ENCODE measurements around the gene LAMB1.

LAMB1 gene

DNA sequence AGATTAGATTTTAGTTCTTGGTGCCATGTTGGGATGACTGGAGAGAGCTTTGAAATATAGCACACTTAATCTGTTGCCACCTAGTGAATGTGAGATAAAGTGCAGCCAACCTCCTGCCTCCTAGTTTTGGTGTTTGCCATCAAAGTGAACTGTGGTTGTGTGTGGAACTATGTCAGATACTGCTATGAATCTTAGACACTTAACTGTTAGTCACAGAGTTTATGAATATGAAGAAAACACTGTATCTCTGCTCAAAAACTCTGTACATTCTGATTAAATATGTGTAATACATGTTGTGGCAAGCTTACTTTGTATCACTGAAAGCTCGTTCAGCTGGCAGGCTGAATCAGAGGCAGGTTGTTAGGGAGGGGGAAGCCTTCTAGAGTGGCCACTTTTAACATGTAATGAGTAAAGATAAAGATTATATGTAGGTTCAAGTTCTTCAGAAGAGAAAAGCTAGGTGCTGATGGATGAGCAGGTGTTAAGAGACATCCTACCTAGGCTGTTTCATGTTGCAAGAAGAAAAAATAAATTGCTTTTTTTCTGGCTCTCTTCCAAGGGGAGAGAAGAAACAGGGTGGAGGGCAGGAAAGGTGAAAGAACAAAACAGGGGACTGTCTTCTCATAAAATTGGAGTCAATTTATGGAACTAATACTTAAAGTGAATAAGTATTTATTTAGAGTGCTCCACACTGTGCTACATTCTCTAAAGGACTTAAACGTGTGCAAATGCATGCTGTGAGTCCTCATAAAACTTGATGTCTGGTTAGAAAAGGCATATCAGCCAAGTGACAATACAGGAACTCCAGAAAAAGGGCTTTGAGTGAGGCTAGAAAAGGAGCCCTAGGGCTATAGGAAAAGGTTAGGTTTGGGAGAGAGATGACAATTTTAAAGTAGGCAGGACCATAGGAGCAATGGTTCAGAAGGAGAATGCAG is 14.1 kb upstream of the LAMB1 start:
- peak; percentile 18 for DNase-seq

DNA sequence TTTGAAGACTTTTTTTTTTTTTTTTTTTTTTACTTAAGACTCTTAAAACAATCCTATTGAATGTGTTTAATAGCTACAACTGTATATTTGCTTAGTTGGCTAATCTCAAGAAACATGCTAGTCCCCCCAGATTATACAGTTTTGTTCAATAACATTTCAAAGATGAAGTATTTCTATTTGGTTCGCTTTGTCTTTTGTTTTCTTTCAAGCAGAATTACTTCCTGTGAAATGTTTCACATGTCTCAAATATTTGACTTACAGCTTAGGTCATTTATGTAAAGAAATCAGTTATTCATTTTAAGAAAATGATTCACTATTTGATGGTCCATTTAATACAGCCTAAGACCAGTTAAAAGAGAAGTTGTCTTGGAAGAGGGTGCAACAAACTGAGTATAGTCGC is 12.8 kb upstream of the LAMB1 start:
- DNase-seq, result no peak

DNA sequence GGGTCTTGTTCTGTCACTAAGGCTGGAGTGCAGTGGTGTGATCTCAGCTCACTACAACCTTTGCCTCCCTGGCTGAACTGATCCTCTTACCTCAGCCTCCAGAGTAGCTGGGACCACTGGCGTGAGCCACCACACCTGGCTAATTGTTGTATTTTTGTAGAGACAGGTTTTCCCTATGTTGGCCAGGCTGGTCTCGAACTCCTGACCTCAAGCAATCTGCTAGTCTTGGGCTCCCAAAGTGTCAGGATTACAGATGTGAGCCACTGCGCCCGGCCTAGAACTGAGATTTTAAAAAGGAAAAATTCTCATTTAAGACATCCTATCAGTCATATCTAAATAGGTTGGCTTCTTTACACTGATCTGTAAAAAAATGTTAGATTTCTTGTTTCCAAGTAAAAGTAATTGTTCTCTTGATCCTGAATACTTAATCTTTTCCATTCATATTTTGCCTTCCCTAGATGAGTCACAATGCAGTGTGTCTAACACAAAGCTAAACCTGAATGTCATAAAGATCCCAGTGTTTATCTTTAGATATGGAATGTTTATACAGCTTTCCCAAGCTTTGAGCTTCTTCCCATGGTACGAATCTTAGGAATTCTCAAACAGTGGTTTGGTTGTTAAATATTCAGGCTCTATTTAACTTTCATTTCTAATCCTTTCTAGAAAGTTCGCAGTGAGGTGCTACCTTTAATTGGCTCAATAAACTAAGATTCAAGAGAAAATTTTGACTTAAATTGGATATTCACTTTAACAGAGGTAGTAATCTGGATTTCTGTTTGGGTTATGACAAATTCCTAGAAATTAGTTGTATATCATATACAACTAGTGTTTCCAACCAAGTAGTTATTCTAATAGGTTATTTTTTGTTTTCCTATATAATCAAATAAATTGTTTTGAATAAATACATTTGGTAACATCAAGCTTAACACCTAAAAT is 12.1 kb upstream of the LAMB1 start:
- no peak for DNase-seq

DNA sequence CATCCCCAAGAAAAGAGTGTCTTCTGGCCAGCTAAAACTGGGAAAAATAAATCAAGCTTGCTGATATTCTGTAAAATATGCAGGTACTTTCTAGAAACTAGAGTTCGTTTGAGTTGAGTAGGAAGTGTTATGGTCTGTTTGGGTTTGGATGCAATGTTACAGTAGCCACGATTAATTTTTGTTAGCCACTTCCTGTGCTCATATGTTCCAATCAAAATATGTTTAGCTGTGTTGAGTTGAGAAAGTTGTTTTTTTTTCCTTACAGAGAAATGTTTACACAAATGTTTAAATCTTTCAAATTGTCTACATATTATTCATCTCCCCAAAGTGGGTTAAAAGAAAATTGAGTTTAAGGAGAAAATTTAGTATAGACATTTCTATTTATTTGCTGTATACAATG is 11.3 kb upstream of the LAMB1 start:
- DNase-seq, result no peak

DNA sequence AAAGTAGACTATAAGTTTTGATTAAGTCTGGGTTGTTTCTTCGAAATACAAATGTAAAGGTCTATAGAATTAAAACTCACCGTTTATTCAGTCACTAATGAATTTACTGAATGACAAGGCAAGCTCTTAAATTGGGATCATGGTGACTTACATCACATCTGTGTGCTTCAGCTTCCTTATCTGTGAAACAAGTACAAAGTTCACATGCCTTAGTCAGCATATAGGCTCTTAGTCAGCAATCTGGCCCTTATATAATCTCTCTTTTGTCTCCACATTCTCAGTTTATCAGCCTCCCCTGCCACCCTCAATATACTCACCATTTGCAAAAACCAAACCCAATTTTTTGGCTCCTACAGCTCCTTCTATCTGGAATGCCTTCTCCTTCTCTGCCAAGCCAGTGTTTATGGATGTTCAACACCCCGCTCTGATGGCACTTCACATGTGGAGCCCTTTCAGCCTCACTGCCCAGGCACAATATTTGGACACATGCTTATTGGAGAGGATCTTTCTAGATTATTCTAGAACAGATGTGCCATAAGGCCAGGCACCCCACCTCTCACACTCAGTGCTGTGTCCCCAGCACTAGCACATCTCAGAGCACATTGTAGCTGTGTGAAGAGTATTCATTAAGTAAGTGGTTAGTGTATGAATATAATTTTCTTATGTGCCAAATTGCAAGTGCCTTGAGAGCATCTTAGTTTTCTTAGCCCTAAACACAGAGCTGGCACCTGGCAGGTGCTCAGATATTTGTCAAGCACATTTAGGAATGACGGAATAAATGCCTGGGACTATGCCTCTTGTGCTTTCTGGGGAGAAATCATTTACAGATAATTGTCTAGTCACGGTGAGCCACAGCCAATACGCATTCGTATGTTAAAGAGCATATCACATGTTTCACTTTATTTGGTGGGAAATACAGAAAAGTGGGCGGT is 9.8 kb upstream of the LAMB1 start:
- no peak for DNase-seq

DNA sequence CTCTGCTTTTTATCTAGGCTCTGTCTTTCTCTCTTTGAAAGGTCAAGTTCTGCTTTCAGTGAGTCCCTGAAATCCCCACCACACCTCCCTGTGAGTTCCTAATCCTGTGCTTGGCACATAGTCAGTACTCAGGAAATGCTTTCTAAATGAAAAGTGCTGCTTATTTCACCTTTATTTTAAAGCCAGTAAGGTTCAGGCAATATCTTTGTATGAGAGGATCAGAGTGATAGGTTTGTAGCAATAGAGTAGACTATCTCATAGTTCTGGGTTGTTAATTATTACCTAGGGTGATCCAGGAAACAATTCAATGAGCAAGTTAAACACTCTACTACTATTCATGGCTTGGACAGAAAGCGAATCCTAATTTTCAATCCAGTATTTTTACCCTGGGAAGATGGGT is 7.4 kb upstream of the LAMB1 start:
- no peak for DNase-seq

DNA sequence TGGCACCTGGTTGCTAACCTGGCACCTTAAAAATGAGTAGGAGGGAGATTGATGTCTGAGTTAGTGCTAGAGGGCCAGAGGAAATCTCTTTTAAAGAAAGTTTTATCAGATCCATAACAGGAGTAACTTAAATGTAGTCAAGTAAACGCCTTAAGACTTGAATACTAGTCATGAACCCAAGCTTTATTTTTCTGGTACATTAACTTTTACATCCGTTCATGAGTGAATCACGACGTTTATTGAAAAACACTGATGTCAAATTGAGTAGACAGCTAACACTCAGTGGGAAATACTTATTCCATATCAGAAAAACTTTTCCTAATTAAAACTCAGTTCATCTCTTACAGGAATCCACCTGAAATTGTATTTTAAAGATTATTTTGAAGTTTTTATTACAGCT is 6.9 kb upstream of the LAMB1 start:
- DNase-seq, result no peak

DNA sequence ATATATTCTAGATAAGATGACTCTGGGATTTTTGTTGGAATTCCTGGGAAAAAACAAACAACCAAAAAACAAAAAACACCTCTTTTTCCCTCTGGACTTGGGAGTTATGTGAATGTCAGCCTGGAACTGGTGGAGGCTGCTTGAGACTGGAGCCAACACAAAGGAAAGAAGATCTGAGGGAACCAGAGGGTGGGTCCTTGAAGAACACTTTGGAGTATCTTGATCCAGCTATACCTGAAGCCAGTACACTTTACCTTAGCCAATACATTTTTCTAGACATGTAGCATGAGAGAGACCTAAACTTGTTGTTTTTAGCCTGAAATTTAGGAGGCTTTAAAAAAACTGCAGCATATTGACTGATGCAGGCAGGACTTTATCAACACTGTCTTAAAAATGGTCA is 5.9 kb upstream of the LAMB1 start:
- DNase-seq, result no peak

DNA sequence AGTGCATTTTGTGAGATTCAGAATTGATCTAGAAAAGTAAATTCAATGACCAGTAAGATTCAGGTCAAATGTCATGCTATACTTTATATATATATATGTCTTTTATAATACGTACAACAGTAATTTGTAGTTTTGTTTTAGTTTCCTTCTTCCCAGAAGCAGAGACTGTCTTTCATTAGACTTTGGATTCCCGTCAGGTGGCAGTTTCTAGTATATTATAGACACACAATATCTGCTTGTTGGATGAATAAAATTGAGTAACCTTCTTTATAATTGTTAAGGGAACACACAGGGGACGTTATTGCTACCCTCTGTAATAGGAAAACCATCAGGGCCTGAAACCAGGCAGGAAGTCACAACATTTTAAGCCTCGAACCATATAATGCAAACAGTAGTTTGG is 5.3 kb upstream of the LAMB1 start:
- DNase-seq, result no peak

DNA sequence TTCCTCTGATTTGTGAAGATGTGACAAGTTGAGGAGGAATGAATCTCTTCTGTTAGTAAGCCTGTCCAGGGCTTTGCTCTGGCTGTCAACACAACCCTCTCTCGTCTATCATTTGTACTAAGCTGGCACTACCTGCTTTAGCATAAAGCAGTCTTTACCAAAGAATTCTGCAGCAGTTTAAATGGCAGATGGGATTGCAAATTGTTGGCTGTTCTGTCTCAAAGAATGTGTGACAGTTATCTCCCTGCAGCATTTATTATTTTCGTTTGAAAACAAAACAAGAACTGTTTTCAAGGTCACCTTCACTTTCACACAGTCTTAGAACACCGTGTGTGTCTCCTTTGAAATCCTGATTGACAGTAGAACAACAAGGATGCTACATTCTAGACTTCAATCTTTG is 4.8 kb upstream of the LAMB1 start:
- DNase-seq, result no peak

DNA sequence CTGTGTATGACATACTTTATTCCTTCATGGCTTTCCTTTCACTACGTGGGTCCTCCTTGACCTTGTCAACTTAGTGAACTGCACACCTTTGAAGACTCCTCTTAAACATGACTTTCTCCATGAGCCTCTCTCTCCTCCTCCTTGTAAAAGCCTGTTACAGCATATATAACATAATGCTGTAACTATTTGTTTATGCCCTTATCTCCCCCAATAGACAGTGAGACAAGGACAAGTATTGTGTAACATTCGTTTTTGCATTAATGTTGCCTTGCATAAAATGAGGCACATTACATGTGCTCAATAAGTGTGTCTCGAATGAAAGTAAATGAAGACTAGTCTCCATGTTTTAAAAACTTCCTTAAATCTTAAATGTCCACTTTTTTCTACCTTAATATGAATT is 4.3 kb upstream of the LAMB1 start:
- DNase-seq, result no peak

DNA sequence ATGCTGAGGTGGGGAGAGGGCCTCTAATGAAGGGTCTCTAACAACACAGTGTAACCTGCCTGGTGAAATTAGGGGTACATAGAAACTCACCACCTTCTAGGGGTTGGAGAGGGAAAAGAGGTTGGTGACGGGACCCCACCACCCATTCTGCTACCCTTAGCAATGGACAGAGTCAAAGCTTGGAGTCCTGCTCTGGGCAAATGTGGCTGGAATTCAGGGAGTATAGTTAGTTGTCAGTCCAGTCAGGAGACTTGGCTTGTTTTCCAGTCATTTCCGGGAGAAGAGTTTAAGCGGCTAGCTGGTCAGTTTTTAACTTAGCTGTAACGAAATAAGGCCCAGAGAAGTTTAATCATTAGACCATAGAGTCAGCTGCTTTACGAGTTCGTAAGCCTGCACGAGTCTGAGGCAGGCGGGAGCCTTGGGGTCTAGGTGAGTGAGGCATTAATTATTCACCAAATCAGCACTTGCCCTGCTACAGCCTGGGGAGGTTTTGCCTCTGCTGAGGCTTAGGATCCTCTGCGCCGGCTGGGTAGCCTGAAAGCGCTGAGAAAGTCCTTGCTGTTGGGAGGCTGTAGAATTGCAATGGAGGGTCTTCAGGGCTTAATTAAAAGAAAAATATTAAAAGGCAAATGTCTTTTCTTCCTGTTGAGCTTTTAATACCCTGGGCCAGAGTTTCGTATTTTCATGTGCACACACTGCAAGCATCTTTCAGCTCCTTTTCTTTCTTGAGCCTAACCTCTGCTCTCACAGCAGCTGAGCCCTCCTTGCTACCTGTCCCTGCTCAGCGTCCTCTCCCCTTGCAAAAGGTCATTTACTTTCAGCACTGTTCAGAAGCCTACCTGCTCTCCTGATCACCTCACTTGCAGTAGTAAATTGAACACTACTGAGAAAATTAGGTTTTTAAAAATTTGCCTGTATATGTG is 1.5 kb upstream of the LAMB1 start:
- no peak for DNase-seq

DNA sequence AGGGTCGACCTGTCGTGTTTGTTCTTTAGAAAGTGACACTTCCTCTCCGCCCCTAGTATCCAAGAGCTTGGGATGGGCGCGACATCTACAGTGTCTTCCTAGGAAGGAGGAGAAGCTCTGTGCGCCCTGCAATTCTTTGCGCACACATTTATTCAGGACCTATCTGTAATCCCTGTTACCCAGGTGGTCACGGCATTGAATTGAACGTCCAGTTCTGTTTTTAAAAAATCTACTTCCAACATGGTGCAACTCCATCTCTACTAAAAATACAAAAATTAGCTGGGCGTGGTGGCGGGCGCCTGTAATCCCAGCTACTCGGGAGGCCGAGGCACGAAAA is 606 bp upstream of the LAMB1 start:
- DNase-seq, result no peak

DNA sequence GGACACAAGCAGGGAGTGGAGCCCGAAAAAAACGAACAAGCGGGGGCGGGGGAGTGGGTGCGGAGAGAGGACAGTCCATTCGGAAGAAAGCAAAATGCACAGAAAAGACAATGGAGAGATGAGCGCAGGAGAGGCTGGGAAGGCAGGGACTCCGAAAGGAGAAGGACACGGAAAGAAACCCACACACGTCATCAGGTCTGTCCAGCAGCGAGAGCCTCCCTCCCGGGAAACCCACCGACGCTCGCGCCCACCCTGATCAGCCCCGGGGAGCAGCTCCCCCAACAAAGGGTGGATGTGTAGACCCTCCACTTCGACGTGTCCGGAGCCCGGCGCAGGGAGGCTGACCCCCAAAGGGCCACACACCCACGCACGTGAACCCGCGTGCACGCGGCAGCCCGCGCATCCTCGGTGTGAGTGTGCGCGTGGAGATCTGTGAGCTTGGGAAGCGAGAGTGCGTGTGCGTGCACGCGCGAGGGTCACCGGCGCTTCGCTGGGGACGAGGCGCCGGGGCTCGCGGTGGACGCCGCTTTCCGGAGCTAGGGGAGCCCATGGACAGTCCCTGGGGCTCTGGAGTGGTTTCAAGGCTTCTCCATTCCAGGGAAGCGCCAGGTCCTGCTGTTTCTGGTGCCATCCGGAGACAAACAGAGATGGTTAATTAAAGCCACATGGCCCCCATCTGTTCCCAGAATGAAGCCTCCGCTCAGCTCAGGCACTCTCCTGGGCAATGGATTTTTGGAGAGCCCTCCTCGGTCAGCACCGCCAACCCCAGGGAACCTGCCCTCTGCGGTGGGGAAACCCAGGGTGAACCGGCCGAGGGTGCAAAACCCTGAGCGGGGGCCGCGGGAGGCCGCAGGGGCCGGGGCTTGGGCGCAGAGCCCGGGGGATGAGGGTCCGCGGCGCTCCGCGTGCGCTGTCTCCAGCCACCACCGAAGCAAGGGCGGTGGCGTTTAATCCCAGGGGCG is 916 bp downstream of the LAMB1 start:
- no peak for DNase-seq

DNA sequence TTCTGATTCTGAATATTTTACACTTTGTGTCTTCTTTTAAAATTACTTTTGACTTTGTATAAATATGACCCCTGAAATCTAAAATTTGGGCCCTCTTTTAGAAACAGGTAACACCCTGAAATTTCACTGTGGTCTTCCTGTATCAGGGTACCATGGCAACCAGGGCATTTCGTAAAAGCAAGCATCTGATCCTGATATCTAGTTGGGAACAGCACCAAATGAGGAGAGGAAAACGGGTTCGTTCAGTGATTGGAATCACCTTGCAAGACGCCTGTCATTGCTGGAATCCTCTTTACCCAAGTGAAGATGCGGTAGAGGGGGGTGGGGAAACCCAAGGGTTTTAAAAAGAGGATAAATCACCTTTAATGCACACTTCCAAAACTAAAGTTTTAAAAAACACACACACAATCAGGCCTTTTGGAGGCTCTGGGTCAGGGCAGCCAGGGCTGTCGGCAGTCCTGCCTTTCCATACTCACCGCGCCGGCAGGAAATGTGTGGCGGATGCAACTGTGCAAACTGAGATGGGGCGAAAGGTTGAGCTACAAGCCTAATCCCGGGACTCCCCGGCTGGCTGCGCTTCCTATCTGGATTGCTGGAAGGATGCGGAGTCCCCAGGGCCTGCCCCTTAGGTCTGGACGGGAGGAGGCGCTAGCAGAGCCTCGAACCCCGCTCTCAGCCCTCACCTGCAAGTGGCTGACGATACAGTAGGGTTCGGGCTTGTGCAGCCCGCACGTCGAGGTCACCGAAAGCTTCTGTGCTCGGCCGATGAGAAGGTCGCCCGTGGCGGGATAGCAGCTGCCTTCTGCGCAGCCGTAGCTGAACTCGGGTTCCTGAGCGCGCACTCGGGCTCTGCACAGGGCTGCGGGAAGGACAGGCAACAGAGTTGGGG is 1.8 kb downstream of the LAMB1 start:
- no peak for DNase-seq

DNA sequence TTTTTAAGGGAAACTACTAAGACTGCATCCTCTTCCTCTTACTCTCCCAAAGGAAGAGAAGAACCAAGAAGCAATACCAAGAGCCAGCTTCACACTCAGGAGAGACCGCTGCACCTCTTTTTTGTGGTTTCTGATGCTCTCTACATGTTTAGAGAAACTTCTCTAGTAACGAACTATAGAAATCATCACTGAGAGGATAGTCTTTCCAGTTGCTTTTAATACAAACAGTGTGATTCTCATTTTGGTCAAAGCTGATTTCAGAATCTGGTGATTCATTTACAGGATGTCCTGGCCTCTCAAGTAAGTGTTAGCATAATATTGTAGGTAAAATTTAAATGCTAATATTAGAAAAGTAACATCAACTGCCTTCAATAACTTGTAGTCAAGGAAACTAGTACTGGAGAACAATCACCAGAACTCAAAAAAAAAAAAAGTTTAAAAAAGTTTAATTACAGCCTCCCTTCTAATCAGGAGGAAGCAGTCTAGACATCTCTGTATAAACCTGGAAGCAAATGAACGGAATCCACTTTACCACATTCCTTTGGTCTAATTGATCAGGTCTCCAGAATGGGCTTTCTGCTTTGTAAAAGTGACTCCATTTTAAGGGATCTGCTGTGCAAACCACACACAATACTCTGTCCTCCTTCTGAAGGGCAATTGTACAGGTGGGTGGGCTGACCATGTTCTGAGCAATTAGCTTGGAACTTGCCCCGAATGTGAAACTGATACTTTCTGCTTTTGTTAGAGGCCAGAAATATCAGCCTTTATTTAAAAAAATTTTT is 3.0 kb downstream of the LAMB1 start:
- DNase-seq, result no peak

DNA sequence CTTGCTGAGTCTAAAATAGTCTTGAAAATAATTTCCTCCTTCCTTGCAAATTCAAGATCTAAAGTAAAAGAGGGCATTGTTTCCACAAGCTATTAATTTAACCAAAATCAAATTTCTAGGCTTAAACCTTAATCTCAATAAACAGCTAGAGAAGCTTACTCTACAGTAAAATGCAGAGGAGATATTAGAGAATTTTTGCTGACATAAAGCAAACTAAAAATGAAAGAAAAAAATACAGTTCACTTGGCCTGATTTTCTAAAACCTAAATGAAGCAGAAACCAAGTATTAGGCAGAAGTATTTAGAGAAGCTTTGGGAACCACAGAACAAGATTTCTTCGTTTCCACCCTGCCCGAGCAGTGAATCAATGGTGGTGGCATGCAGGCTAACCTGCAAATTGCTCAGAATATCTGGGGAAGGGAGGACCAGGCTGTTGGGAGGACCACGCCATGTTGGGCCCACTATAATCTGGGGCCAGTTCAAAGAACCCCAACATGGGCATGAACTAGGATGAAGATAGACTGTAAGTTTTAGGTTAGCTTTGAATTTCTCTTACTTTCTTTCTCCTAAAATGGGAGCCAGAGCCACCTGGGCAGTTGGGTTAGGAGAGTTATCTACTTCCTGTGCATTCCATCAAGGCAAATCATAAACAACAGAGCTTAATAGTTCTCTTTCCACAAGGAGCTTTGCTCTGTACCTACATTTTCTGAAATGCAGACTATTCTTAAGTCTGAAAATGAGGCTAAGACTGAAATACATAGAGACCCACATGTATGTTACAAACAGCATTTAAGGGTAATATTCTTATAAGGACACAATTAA is 4.1 kb downstream of the LAMB1 start:
- DNase-seq, result no peak

DNA sequence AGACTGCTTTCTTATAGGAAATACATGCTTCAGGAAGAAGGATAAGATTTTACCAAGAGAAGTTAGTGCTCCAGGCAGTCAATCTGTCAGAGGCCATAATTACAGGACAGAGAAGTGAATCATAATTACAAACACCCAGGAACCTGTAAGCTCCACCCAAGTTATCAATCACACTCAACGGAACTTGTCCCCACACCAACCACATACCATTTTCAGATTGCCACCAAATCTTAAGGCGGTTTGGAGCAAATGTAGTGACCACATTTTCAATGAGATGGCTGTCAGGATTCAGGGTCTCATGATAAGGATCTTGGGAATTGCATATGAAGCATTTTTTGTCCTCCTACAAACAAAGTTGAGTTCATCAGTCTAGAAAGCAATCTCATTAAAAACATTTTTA is 4.8 kb downstream of the LAMB1 start:
- no peak for DNase-seq

Data from activated CD4-positive, alpha-beta T cell treated with anti-CD3 and anti-CD28 coated beads, Interleukin-10, Interleukin-2, amounts not matched to agents 100 ng/mL and 50 ng/mL, durations not matched to agents 16 hours and 8 hours (primary cell).